OCI-LY1 (cell line): Measurements from ENCODE around the gene STARD9.

Experiments used
- H2AFZ ChIP-seq: fragments of 200-600 bp; sonication (generic), shearing (Covaris generic); 2 replicates; pipeline ENCODE4 v1.6.0; 2014; ENCODE audit warnings: antibody characterized with exemption, mild to moderate bottlenecking, low read length
- H3F3A ChIP-seq: fragments of 200-600 bp; sonication (generic), shearing (Covaris generic); 2 replicates; pipeline ENCODE4 v1.6.0; 2014; ENCODE audit warnings: mild to moderate bottlenecking, antibody characterized with exemption, low read length, moderate library complexity; ENCODE audit not compliant: insufficient read depth
- H3K27ac ChIP-seq: fragments of 200-600 bp; sonication (generic); 2 replicates; pipeline ENCODE4 v1.5.1; 2014; ENCODE audit warnings: low read length, mixed run types, mild to moderate bottlenecking, low read depth; ENCODE audit not compliant: poor library complexity, severe bottlenecking
- H3K27me3 ChIP-seq: fragments of 200-600 bp; sonication (generic); 2 replicates; pipeline ENCODE4 v1.6.0; 2014; ENCODE audit warnings: antibody characterized with exemption, mild to moderate bottlenecking, low read length, moderate library complexity; ENCODE audit not compliant: insufficient read depth
- H3K36me3 ChIP-seq: fragments of 200-600 bp; sonication (generic); 2 replicates; pipeline ENCODE4 v1.6.1; 2014; ENCODE audit warnings: mild to moderate bottlenecking, antibody characterized with exemption, low read length, moderate library complexity, mixed read lengths; ENCODE audit not compliant: insufficient read depth
- H3K4me1 ChIP-seq: fragments of 200-600 bp; sonication (generic); 2 replicates; pipeline ENCODE4 v1.5.1; 2014; ENCODE audit warnings: mild to moderate bottlenecking, low read length, moderate library complexity; ENCODE audit not compliant: insufficient read depth, severe bottlenecking
- H3K4me2 ChIP-seq: fragments of 200-600 bp; sonication (generic), shearing (Covaris generic); 2 replicates; pipeline ENCODE4 v1.6.1; 2014; ENCODE audit warnings: low read length
- H3K4me3 ChIP-seq: fragments of 200-600 bp; sonication (generic); 2 replicates; pipeline ENCODE4 v1.5.1; 2014; ENCODE audit warnings: low read length, low read depth, mild to moderate bottlenecking, mixed read lengths; ENCODE audit not compliant: poor library complexity, severe bottlenecking
- H3K79me2 ChIP-seq: fragments of 200-600 bp; shearing (Covaris generic); 2 replicates; pipeline ENCODE4 v1.6.1; 2016; ENCODE audit warnings: mixed run types, low read length, mixed read lengths; ENCODE audit not compliant: insufficient read depth
- H3K9ac ChIP-seq: fragments of 200-600 bp; sonication (generic), shearing (Covaris generic); 2 replicates; pipeline ENCODE4 v1.6.1; 2014; ENCODE audit warnings: mild to moderate bottlenecking, low read length, mixed read lengths
- H3K9me2 ChIP-seq: fragments of 200-600 bp; sonication (generic), shearing (Covaris generic); 2 replicates; pipeline ENCODE4 v1.6.1; 2014; ENCODE audit warnings: low read depth, mild to moderate bottlenecking, low read length, mixed read lengths
- H3K9me3 ChIP-seq: fragments of 200-600 bp; shearing (Covaris generic); 2 replicates; pipeline ENCODE4 v1.6.1; 2014; ENCODE audit warnings: low read length, mixed read lengths
- H4K20me1 ChIP-seq: fragments of 200-600 bp; sonication (generic), shearing (Covaris generic); 2 replicates; pipeline ENCODE4 v1.6.0; 2016; ENCODE audit warnings: mild to moderate bottlenecking, low read length; ENCODE audit not compliant: insufficient read depth
- CTCF ChIP-seq: fragments of 200-600 bp; sonication (generic), shearing (Covaris generic); IDR thresholded peaks from 2 replicates; pipeline ENCODE4 v1.5.1; 2017; ENCODE audit warnings: mild to moderate bottlenecking, antibody characterized with exemption, low read length, moderate library complexity, mixed read lengths
- EZH2 ChIP-seq: fragments of 200-600 bp; sonication (generic), shearing (Covaris generic); IDR thresholded peaks from 2 replicates; pipeline ENCODE4 v1.8.0; 2017; ENCODE audit warnings: borderline replicate concordance, mixed run types, mild to moderate bottlenecking, antibody characterized with exemption, low read length, moderate library complexity, mixed read lengths

The STARD9 gene

GRCh38 chr15:42627485-42627884 is 52.1 kb downstream of the STARD9 start:
- H3K36me3 ChIP-seq, result peaks cover 7% of the 10 kb centered on the region; the same call in 1 of the 2 replicates
- H3K4me3 ChIP-seq, result no peak overlapping the region
- H2AFZ ChIP-seq, result no peak overlapping the region
- H4K20me1 ChIP-seq, result no peaks in the 10 kb centered on the region
- no peaks in the 10 kb centered on the region for H3K9me2 ChIP-seq
- no peak overlapping the region for H3K4me2 ChIP-seq
- H3K27me3 ChIP-seq, result no peaks in the 10 kb centered on the region
- no peaks in the 10 kb centered on the region for H3F3A ChIP-seq
- H3K9ac ChIP-seq, result no peak overlapping the region
- TF ChIP-seq EZH2 (no peak), CTCF (no peak)
- no peaks in the 10 kb centered on the region; the same call in 1 of the 2 replicates for H3K9me3 ChIP-seq
- H3K79me2 ChIP-seq, result no peaks in the 10 kb centered on the region
- H3K4me1 ChIP-seq, result peaks cover 9% of the 10 kb centered on the region
- no peak overlapping the region for H3K27ac ChIP-seq

GRCh38 chr15:42628761-42629160 is 53.4 kb downstream of the STARD9 start:
- Histone ChIP-seq H3K9me2 (no peaks in the 10 kb centered on the region), H3K4me1 (peaks cover 10% of the 10 kb centered on the region), H4K20me1 (no peaks in the 10 kb centered on the region)

GRCh38 chr15:42632105-42632675 is 56.8 kb downstream of the STARD9 start:
- TF ChIP-seq EZH2 (no peak), CTCF (no peak)
- H3K9me2 ChIP-seq, result no peaks in the 10 kb centered on the region
- H3K79me2 ChIP-seq, result no peaks in the 10 kb centered on the region
- H3K4me3 ChIP-seq, result no peak overlapping the region
- no peak overlapping the region for H3K4me2 ChIP-seq
- H3K9me3 ChIP-seq, result no peaks in the 10 kb centered on the region; the same call in 1 of the 2 replicates
- H3K9ac ChIP-seq, result no peak overlapping the region
- H3K36me3 ChIP-seq, result peaks cover 18% of the 10 kb centered on the region
- no peaks in the 10 kb centered on the region for H3F3A ChIP-seq
- H3K27ac ChIP-seq, result peak overlapping the region; percentile 5
- H4K20me1 ChIP-seq, result no peaks in the 10 kb centered on the region
- no peaks in the 10 kb centered on the region for H3K27me3 ChIP-seq
- H3K4me1 ChIP-seq, result peaks cover 10% of the 10 kb centered on the region
- no peak overlapping the region for H2AFZ ChIP-seq

More at GRCh38 chr15:42628761-42629160, 53.4 kb downstream of the STARD9 start:
- H3K4me2 ChIP-seq, result no peak overlapping the region
- H3K27me3 ChIP-seq, result no peaks in the 10 kb centered on the region
- H3F3A ChIP-seq, result no peaks in the 10 kb centered on the region
- no peaks in the 10 kb centered on the region for H3K79me2 ChIP-seq
- no peak overlapping the region for H3K9ac ChIP-seq
- peaks cover 7% of the 10 kb centered on the region; the same call in 1 of the 2 replicates for H3K36me3 ChIP-seq
- H2AFZ ChIP-seq, result no peak overlapping the region
- TF ChIP-seq CTCF, result no peak
- H3K4me3 ChIP-seq, result no peak overlapping the region
- H3K27ac ChIP-seq, result no peak overlapping the region
- H3K9me3 ChIP-seq, result no peaks in the 10 kb centered on the region; the same call in 1 of the 2 replicates
